Endodermal cell (in vitro differentiated cells): ENCODE results near the gene SIGMAR1. TPM values are rescaled to one million over a fixed set of nuclear protein-coding genes. Genes with fewer than 3 reads are reported as not detected.
A peak's percentile ranks its signal among the peaks of the same experiment; 100 is the strongest.

Source experiments
- DNase-seq: peaks from one replicate; pipeline ENCODE4 v3.0.0-alpha.2; 2017
- H3K27ac ChIP-seq: 2 replicates; pipeline ENCODE4 v1.5.1; 2013; ENCODE audit warnings: mild to moderate bottlenecking, low read depth, low read length, moderate library complexity
- H3K27me3 ChIP-seq: 2 replicates; pipeline ENCODE4 v1.6.1; 2013; ENCODE audit warnings: mild to moderate bottlenecking, low read length, moderate library complexity; ENCODE audit not compliant: insufficient read depth, control insufficient read depth, poor library complexity, severe bottlenecking
- H3K36me3 ChIP-seq: 2 replicates; pipeline ENCODE4 v1.7.0; 2013; ENCODE audit warnings: mild to moderate bottlenecking, low read length, moderate library complexity; ENCODE audit not compliant: control insufficient read depth, insufficient read depth
- H3K4me1 ChIP-seq: one replicate; pipeline ENCODE4 v1.7.0; 2013; ENCODE audit warnings: low read length; ENCODE audit not compliant: control insufficient read depth, insufficient read depth
- H3K4me3 ChIP-seq: 2 replicates; pipeline ENCODE4 v1.5.1; 2013; ENCODE audit warnings: mild to moderate bottlenecking, low read length, moderate library complexity
- H3K9ac ChIP-seq: 2 replicates; pipeline ENCODE4 v1.6.1; 2013; ENCODE audit warnings: mild to moderate bottlenecking, low read length, moderate library complexity; ENCODE audit not compliant: poor library complexity, severe bottlenecking; ENCODE audit errors: extremely low read depth
- H3K9me3 ChIP-seq: 2 replicates; pipeline ENCODE4 v1.6.1; 2013; ENCODE audit warnings: mild to moderate bottlenecking, low read length, moderate library complexity; ENCODE audit not compliant: control insufficient read depth
- H3K27ac Mint-ChIP-seq: 2 replicates; pipeline ENCODE4 v1.8.0; 2020; ENCODE audit warnings: mixed read lengths
- H3K27me3 Mint-ChIP-seq: 2 replicates; pipeline ENCODE4 v1.8.0; 2021; ENCODE audit warnings: mild to moderate bottlenecking, mixed read lengths; ENCODE audit not compliant: insufficient read depth
- H3K36me3 Mint-ChIP-seq: 2 replicates; pipeline ENCODE4 v1.8.0; 2020; ENCODE audit warnings: low read depth, mixed read lengths
- H3K4me1 Mint-ChIP-seq: 2 replicates; pipeline ENCODE4 v1.8.0; 2020; ENCODE audit warnings: mixed read lengths
- H3K4me3 Mint-ChIP-seq: 2 replicates; pipeline ENCODE4 v1.8.0; 2020; ENCODE audit warnings: mild to moderate bottlenecking, moderate library complexity, mixed read lengths
- H3K9me3 Mint-ChIP-seq: 2 replicates; pipeline ENCODE4 v1.8.0; 2020; ENCODE audit warnings: mild to moderate bottlenecking, mixed read lengths
- CTCF ChIP-seq: fragments of 200-600 bp; sonication (generic); conservative IDR thresholded peaks from 2 replicates; pipeline ENCODE4 v1.5.0; 2021; ENCODE audit warnings: antibody characterized with exemption, mild to moderate bottlenecking
- WGBS, 2 experiments: methylation state at CpG; one replicate each; pipeline versions ENCODE4 v1.1.5 to v1.1.7; 2013; ENCODE audit warnings: missing lambda C conversion rate in 2 of 2, mixed read lengths in 1 of 2; ENCODE audit not compliant: insufficient coverage in 1 of 2, insufficient read length in 1 of 2; 5-methylcytosine and 5-hydroxymethylcytosine counted together
- total RNA-seq, 2 donors: library from RNA; stranded (reverse); fragmentation: NEBNext Ultra II Directional in 1 of 2; extraction: Animal tissue kit (Norgen Biotek cat#: 25700) in 1 of 2; gene quantifications; 2 replicates in 1 of 2; 3 replicates in 1 of 2; pipeline ENCODE4 v1.2.1, GENCODE V29; 2021

The SIGMAR1 gene
- total RNA-seq, 2 donors from 2014 or later: 49.1 to 49.4 TPM

DNA sequence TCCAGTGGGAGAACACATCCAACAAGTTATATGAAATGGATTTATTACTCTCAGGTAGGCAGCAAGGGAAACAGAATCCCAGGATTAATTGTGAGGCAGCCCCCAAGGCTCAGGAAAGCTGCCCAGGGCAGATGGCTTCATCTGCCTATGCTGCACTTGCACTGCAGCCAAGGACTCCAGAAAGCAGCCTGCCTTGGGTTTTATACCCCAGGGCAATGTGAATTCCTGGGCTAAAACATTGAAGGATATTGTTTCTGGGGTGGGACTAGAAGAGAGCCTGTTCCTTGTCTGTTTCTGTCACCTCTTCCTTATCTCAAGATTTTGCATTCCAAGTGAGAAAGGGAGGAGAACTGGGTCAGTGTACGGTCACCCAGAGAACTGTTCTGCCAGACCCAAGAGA, 33.7 kb upstream of the SIGMAR1 start:
- H3K4me1 Mint-ChIP-seq: peaks cover 26% of the 10 kb centered on the region
- TF ChIP-seq CTCF: no peak
- Histone ChIP-seq H3K4me3 (no peak overlapping the region), H3K9ac (no peak overlapping the region), H3K27ac (no peak overlapping the region), H3K9me3 (peaks cover 13% of the 10 kb centered on the region), H3K4me1 (peaks cover 7% of the 10 kb centered on the region), H3K36me3 (peaks cover 13% of the 10 kb centered on the region), H3K27me3 (no peaks in the 10 kb centered on the region)
- H3K27ac Mint-ChIP-seq: no peak overlapping the region
- WGBS, 2 experiments: 100% methylated on average over 1 of the region's 1 CpG; no CpG with 5 or more reads in 1 of the 2 experiments
- H3K4me3 Mint-ChIP-seq: no peak overlapping the region
- H3K27me3 Mint-ChIP-seq: peaks cover 9% of the 10 kb centered on the region
- H3K9me3 Mint-ChIP-seq: peaks cover 16% of the 10 kb centered on the region
- H3K36me3 Mint-ChIP-seq: peaks cover 20% of the 10 kb centered on the region
- no peak for DNase-seq

- H3K4me3 Mint-ChIP-seq: no peak overlapping the region
- Histone ChIP-seq H3K27ac (no peak overlapping the region), H3K4me1 (peaks cover 7% of the 10 kb centered on the region), H3K4me3 (peak overlapping the region; percentile 62), H3K9ac (no peak overlapping the region), H3K9me3 (peaks cover 13% of the 10 kb centered on the region), H3K36me3 (peaks cover 13% of the 10 kb centered on the region), H3K27me3 (no peaks in the 10 kb centered on the region)
- TF ChIP-seq CTCF: no peak
- 94 to 96% methylated on average over 3 to 5 of the region's 5 CpGs for WGBS, 2 experiments
- peaks cover 16% of the 10 kb centered on the region for H3K9me3 Mint-ChIP-seq
- H3K4me1 Mint-ChIP-seq: peaks cover 26% of the 10 kb centered on the region
- H3K27me3 Mint-ChIP-seq: peaks cover 9% of the 10 kb centered on the region
- DNase-seq: no peak
- H3K27ac Mint-ChIP-seq: no peak overlapping the region
- H3K36me3 Mint-ChIP-seq: peaks cover 20% of the 10 kb centered on the region
Observed at GRCh38 chr9:34669809-34670562, 32.4 kb upstream of the SIGMAR1 start.

- H3K9me3 Mint-ChIP-seq: peaks cover 16% of the 10 kb centered on the region
- Histone ChIP-seq H3K27me3 (no peaks in the 10 kb centered on the region), H3K9me3 (peaks cover 13% of the 10 kb centered on the region), H3K4me1 (peaks cover 11% of the 10 kb centered on the region), H3K9ac (peak overlapping the region; percentile 88), H3K36me3 (peaks cover 13% of the 10 kb centered on the region), H3K27ac (peak overlapping the region; percentile 91), H3K4me3 (peak overlapping the region; percentile 94)
- DNase-seq: peak; percentile 98
- H3K36me3 Mint-ChIP-seq: peaks cover 20% of the 10 kb centered on the region
- H3K4me1 Mint-ChIP-seq: peaks cover 30% of the 10 kb centered on the region
- no peak for TF ChIP-seq CTCF
- H3K27me3 Mint-ChIP-seq: peaks cover 8% of the 10 kb centered on the region
- 1 to 2% methylated on average over 11 to 55 of the region's 55 CpGs for WGBS, 2 experiments
- peak overlapping the region; percentile 86 for H3K4me3 Mint-ChIP-seq
- H3K27ac Mint-ChIP-seq: peak overlapping the region; percentile 99
Observed at GRCh38 chr9:34665381-34666250, 28.0 kb upstream of the SIGMAR1 start.
